ENCODE measurements around the gene LIPG. TPM values are rescaled to one million over a fixed set of nuclear protein-coding genes. Genes with fewer than 3 reads are reported as not detected.

LIPG gene
- total RNA-seq, 1 experiment from 2014 or later: 6.1 TPM

- TF ChIP-seq CTCF (conservative IDR thresholded peaks at IDR 0.05): no peak
- H2BK15ac ChIP-seq (ENCODE audit: low read depth, low read length): no peak overlapping the region; the same call in 1 of the 2 replicates
- no peak overlapping the region for H4K8ac ChIP-seq (replicated peaks; ENCODE audit: insufficient read length, low read depth, low read length)
- H4K20me1 ChIP-seq (ENCODE audit: control insufficient read depth, insufficient read depth, insufficient read length): no peaks in the 10 kb centered on the region
- H2BK5ac ChIP-seq (ENCODE audit: insufficient read length, low read length): no peak overlapping the region
- no peaks in the 10 kb centered on the region for H3K4me1 ChIP-seq (ENCODE audit: insufficient read depth, low read length)
- H3K23me2 ChIP-seq (ENCODE audit: insufficient read length, low read depth, low read length, poor library complexity, severe bottlenecking): no peaks in the 10 kb centered on the region
- no peak overlapping the region for H3K9ac ChIP-seq (ENCODE audit: extremely low read depth, insufficient read length, low read length)
- no peak overlapping the region for H3K23ac ChIP-seq (ENCODE audit: insufficient read length, low read depth, low read length)
- no peak overlapping the region for H2BK20ac ChIP-seq (ENCODE audit: low read depth, low read length, poor library complexity, severe bottlenecking)
- no peak overlapping the region for H4K5ac ChIP-seq (ENCODE audit: insufficient read length, low read depth, low read length)
- Mint-ChIP-seq H3K36me3 (ENCODE audit: insufficient read depth in 1 of 3, low read depth in 3 of 3) (no peaks in the 10 kb centered on the region), H3K27me3 (ENCODE audit: low read depth) (no peaks in the 10 kb centered on the region), H3K4me1 (peaks cover 3 to 8% of the 10 kb centered on the region in 2 experiments), H3K9me3 (no peaks in the 10 kb centered on the region), H3K4me3 (no peak overlapping the region), H3K27ac (no peak overlapping the region)
- H3K9me3 ChIP-seq (ENCODE audit: control insufficient read depth, low read depth, low read length): no peaks in the 10 kb centered on the region
- H3K79me1 ChIP-seq (ENCODE audit: insufficient read depth, low read depth, low read length, poor library complexity, severe bottlenecking): no peaks in the 10 kb centered on the region
- no peak overlapping the region for H3K56ac ChIP-seq (ENCODE audit: insufficient read length, low read depth, low read length)
- H2BK12ac ChIP-seq (ENCODE audit: insufficient read length, low read depth, low read length): no peak overlapping the region
- no peak overlapping the region for H2BK120ac ChIP-seq (ENCODE audit: low read depth, low read length, poor library complexity, severe bottlenecking)
- no peak overlapping the region for H3T11ph ChIP-seq (ENCODE audit: low read length)
- DNase-seq: no peak
- no CpG with 5 or more reads among the region's 3 CpGs for WGBS (ENCODE audit: extremely low coverage, insufficient read length, low lambda C conversion rate)
- no peak overlapping the region for H3K14ac ChIP-seq (ENCODE audit: insufficient read depth, low read length)
- no peak overlapping the region for H3K18ac ChIP-seq (ENCODE audit: insufficient read length, low read depth, low read length)
- no peak overlapping the region for H3K4me2 ChIP-seq (ENCODE audit: insufficient read depth, insufficient read length, low read length)
- no peak overlapping the region for H3K27ac ChIP-seq (ENCODE audit: insufficient read length, low read depth, low read length)
- no peak overlapping the region for H4K91ac ChIP-seq (ENCODE audit: insufficient read length, low read depth, low read length)
- H3K79me2 ChIP-seq (ENCODE audit: insufficient read depth, low read length): no peaks in the 10 kb centered on the region
- H2AFZ ChIP-seq (ENCODE audit: low read length): no peak overlapping the region
- H3K27me3 ChIP-seq (ENCODE audit: insufficient read depth, low read length): no peaks in the 10 kb centered on the region
- no peak overlapping the region for H2AK5ac ChIP-seq (ENCODE audit: insufficient read length, low read length)
- no peak overlapping the region for H3K4ac ChIP-seq (ENCODE audit: low read depth, low read length)
Observed at GRCh38 chr18:49645196-49645595, 83.3 kb downstream of the LIPG start.
